ENCODE data around the gene SYNGAP1. TPM values are rescaled to one million over a fixed set of nuclear protein-coding genes. Genes with fewer than 3 reads are reported as not detected.
A peak's percentile ranks its signal among the peaks of the same experiment; 100 is the strongest.

The SYNGAP1 gene
- polyA plus RNA-seq, 1 donor (not counting 4 experiments of a cell fraction or from before 2014, with no cell fraction given), result 2.1 TPM

- Histone ChIP-seq H2AFZ (ENCODE audit: control insufficient read depth, low read length) (no peak overlapping the region), H3K9me1 (ENCODE audit: control insufficient read depth, extremely low read depth, insufficient read depth, low read length) (no peaks in the 10 kb centered on the region), H3K9me3 (ENCODE audit: control insufficient read depth, low read depth, low read length) (no peaks in the 10 kb centered on the region), H3K9ac (ENCODE audit: control insufficient read depth, extremely low read depth, insufficient read depth, low read length) (no peak overlapping the region), H3K4me3 (ENCODE audit: control insufficient read depth in 2 of 3, extremely low read depth in 1 of 3, insufficient read depth in 2 of 3, low read depth in 1 of 3, low read length in 3 of 3) (no peak overlapping the region), H3K4me2 (ENCODE audit: control insufficient read depth, extremely low read depth, insufficient read depth, low read depth, low read length) (no peak overlapping the region), H3K27me3 (ENCODE audit: control insufficient read depth, extremely low read depth, insufficient read depth, low read length) (no peaks in the 10 kb centered on the region), H4K20me1 (ENCODE audit: control insufficient read depth, extremely low read depth, insufficient read depth, low read length) (no peaks in the 10 kb centered on the region), H3K27ac (ENCODE audit: control insufficient read depth, insufficient read depth, low read length) (no peak overlapping the region), H3K36me3 (ENCODE audit: control insufficient read depth in 2 of 2, extremely low read depth in 1 of 2, insufficient read depth in 2 of 2, low read length in 2 of 2) (no peaks in the 10 kb centered on the region), H3K4me1 (ENCODE audit: control insufficient read depth, extremely low read depth, insufficient read depth, low read length) (peaks cover 26% of the 10 kb centered on the region), H3K79me2 (ENCODE audit: control insufficient read depth, insufficient read depth, low read length) (no peaks in the 10 kb centered on the region)
- dilution Hi-C loops (cut with MboI; ENCODE audit: extremely low pct_ligation_motif_present, low sequenced_read_pairs), result no loop called here
- TF ChIP-seq CTCF (optimal IDR thresholded peaks at IDR 0.05 in 1 of 3, IDR thresholded peaks at IDR 0.05 in 1 of 3, conservative IDR thresholded peaks at IDR 0.05 in 1 of 3; ENCODE audit: extremely low read depth in 1 of 3, insufficient read depth in 2 of 3, low read length in 3 of 3) (no peak), EZH2 (IDR thresholded peaks at IDR 0.05; ENCODE audit: low read length) (no peak)
- no peak for DNase-seq (ENCODE audit: low read depth, low spot score)
- FAIRE-seq, result no peak
These were observed 47.2 kb upstream of the SYNGAP1 start for GRCh38 chr6:33372526-33373123.

- TF ChIP-seq CTCF (optimal IDR thresholded peaks at IDR 0.05 in 1 of 3, IDR thresholded peaks at IDR 0.05 in 1 of 3, conservative IDR thresholded peaks at IDR 0.05 in 1 of 3; ENCODE audit: extremely low read depth in 1 of 3, insufficient read depth in 2 of 3, low read length in 3 of 3) (no peak), EZH2 (IDR thresholded peaks at IDR 0.05; ENCODE audit: low read length) (no peak)
- Histone ChIP-seq H3K27ac (ENCODE audit: control insufficient read depth, insufficient read depth, low read length) (no peak overlapping the region), H3K79me2 (ENCODE audit: control insufficient read depth, insufficient read depth, low read length) (no peaks in the 10 kb centered on the region), H3K4me3 (ENCODE audit: control insufficient read depth in 2 of 3, extremely low read depth in 1 of 3, insufficient read depth in 2 of 3, low read depth in 1 of 3, low read length in 3 of 3) (no peak overlapping the region), H3K4me1 (ENCODE audit: control insufficient read depth, extremely low read depth, insufficient read depth, low read length) (peaks cover 26% of the 10 kb centered on the region), H3K9me1 (ENCODE audit: control insufficient read depth, extremely low read depth, insufficient read depth, low read length) (no peaks in the 10 kb centered on the region), H4K20me1 (ENCODE audit: control insufficient read depth, extremely low read depth, insufficient read depth, low read length) (no peaks in the 10 kb centered on the region), H3K9me3 (ENCODE audit: control insufficient read depth, low read depth, low read length) (no peaks in the 10 kb centered on the region), H3K9ac (ENCODE audit: control insufficient read depth, extremely low read depth, insufficient read depth, low read length) (peak overlapping the region; percentile 13), H3K4me2 (ENCODE audit: control insufficient read depth, extremely low read depth, insufficient read depth, low read depth, low read length) (peak overlapping the region; percentile 53), H3K36me3 (ENCODE audit: control insufficient read depth in 2 of 2, extremely low read depth in 1 of 2, insufficient read depth in 2 of 2, low read length in 2 of 2) (no peaks in the 10 kb centered on the region), H2AFZ (ENCODE audit: control insufficient read depth, low read length) (peak overlapping the region; percentile 2), H3K27me3 (ENCODE audit: control insufficient read depth, extremely low read depth, insufficient read depth, low read length) (no peaks in the 10 kb centered on the region)
- dilution Hi-C loops (cut with MboI; ENCODE audit: extremely low pct_ligation_motif_present, low sequenced_read_pairs), result no loop called here
- DNase-seq (ENCODE audit: low read depth, low spot score), result no peak
- FAIRE-seq, result peak; percentile 77
These were observed 45.6 kb upstream of the SYNGAP1 start for GRCh38 chr6:33373960-33374910.
